OCI-LY7 (cell line): ENCODE results near the gene NINL. TPM values are rescaled to one million over a fixed set of nuclear protein-coding genes. Genes with fewer than 3 reads are reported as not detected.
A peak's percentile ranks its signal among the peaks of the same experiment; 100 is the strongest.

ENCODE experiments used
- BruUV-seq: library from RNA; stranded (reverse); fragments of 400-500 nt; replicated peaks from 2 replicates; lab custom pipeline; 2021; lab: Mats Ljungman, UMichigan
- CTCF ChIA-PET: fragments of 300-600 bp; sonication (Branson Sonifier 250); formaldehyde crosslinking; loops from one replicate; lab custom pipeline; 2022; ENCODE audit warnings: antibody characterized with exemption; ENCODE audit not compliant: unreplicated experiment; lab: Charles Lee
- POLR2A ChIA-PET: fragments of 300-600 bp; sonication (Branson Sonifier 250); formaldehyde crosslinking; loops from one replicate; lab custom pipeline; 2022; ENCODE audit warnings: antibody characterized with exemption; lab: Charles Lee
- DNase-seq: peaks from one replicate; pipeline ENCODE4 v3.0.0-alpha.2; 2015; ENCODE audit warnings: low spot score
- H2AFZ ChIP-seq: fragments of 200-600 bp; sonication (generic), shearing (Covaris generic); 2 replicates; pipeline ENCODE4 v1.6.1; 2014; ENCODE audit warnings: mild to moderate bottlenecking, antibody characterized with exemption, low read length, moderate library complexity
- H3K27ac ChIP-seq: fragments of 200-600 bp; sonication (generic); 2 replicates; pipeline ENCODE4 v1.5.1; 2014; ENCODE audit warnings: mixed run types, low read depth, mild to moderate bottlenecking, moderate library complexity, low read length, inconsistent platforms; ENCODE audit not compliant: poor library complexity, severe bottlenecking
- H3K36me3 ChIP-seq: fragments of 200-600 bp; sonication (generic); 2 replicates; pipeline ENCODE4 v1.6.1; 2014; ENCODE audit warnings: mild to moderate bottlenecking, antibody characterized with exemption, low read length, moderate library complexity, mixed read lengths; ENCODE audit not compliant: insufficient read depth
- H3K4me1 ChIP-seq: fragments of 200-600 bp; sonication (generic); 2 replicates; pipeline ENCODE4 v1.5.1; 2014; ENCODE audit warnings: mild to moderate bottlenecking, low read length; ENCODE audit not compliant: insufficient read depth, poor library complexity, severe bottlenecking
- H3K4me2 ChIP-seq: fragments of 200-600 bp; sonication (generic); 2 replicates; pipeline ENCODE4 v1.6.1; 2014; ENCODE audit warnings: mild to moderate bottlenecking, low read length
- H3K4me3 ChIP-seq: fragments of 200-600 bp; sonication (generic); 2 replicates; pipeline ENCODE4 v1.5.1; 2014; ENCODE audit warnings: mild to moderate bottlenecking, low read depth, low read length; ENCODE audit not compliant: poor library complexity, severe bottlenecking
- H3K79me2 ChIP-seq: fragments of 200-600 bp; sonication (generic); 2 replicates; pipeline ENCODE4 v1.6.1; 2016; ENCODE audit warnings: low read depth, mild to moderate bottlenecking, low read length, moderate library complexity, mixed read lengths; ENCODE audit not compliant: insufficient read depth
- H3K9me2 ChIP-seq: fragments of 200-600 bp; sonication (generic); 2 replicates; pipeline ENCODE4 v1.6.1; 2016; ENCODE audit warnings: mild to moderate bottlenecking, low read length, mixed read lengths; ENCODE audit not compliant: insufficient read depth
- H3K9me3 ChIP-seq: fragments of 200-600 bp; sonication (generic); 2 replicates; pipeline ENCODE4 v1.6.1; 2014; ENCODE audit warnings: mild to moderate bottlenecking, mixed run types, low read length, mixed read lengths
- H4K20me1 ChIP-seq: fragments of 200-600 bp; sonication (generic); 2 replicates; pipeline ENCODE4 v1.6.1; 2014; ENCODE audit warnings: mild to moderate bottlenecking, antibody characterized with exemption, low read length, moderate library complexity, mixed read lengths; ENCODE audit not compliant: insufficient read depth
- EZH2phosphoT487 ChIP-seq: fragments of 200-600 bp; sonication (generic); IDR thresholded peaks from 2 replicates; pipeline ENCODE4 v1.6.1; 2018; ENCODE audit warnings: low read depth, borderline replicate concordance, mild to moderate bottlenecking, mixed run types, antibody characterized with exemption, low read length, moderate library complexity, mixed read lengths
- intact Hi-C: fragments of 100-400 bp; cut with micrococcal nuclease; formaldehyde crosslinking; loops from one replicate; pipeline ENCODE4 v1.10.0; 2022; ENCODE audit not compliant: unreplicated experiment
- total RNA-seq, 2 experiments: library from RNA; depleted of rRNA in 1 of 2; stranded (reverse); fragments of >200 nt in 1 of 2; shearing (Covaris generic) in 1 of 2; gene quantifications; 2 replicates each; pipeline ENCODE4 v1.2.3, GENCODE V29; 2014 to 2022
- TF ChIP-seq, protein P1 (sequence below): fragments of 200-600 bp; sonication (generic); conservative IDR thresholded peaks from 2 replicates; pipeline ENCODE4 v1.5.1; 2014; ENCODE audit warnings: mild to moderate bottlenecking, antibody characterized with exemption, low read length, moderate library complexity, mixed read lengths

NINL gene
- total RNA-seq, 2 experiments from 2014 or later = 0.06 to 0.55 TPM

DNA sequence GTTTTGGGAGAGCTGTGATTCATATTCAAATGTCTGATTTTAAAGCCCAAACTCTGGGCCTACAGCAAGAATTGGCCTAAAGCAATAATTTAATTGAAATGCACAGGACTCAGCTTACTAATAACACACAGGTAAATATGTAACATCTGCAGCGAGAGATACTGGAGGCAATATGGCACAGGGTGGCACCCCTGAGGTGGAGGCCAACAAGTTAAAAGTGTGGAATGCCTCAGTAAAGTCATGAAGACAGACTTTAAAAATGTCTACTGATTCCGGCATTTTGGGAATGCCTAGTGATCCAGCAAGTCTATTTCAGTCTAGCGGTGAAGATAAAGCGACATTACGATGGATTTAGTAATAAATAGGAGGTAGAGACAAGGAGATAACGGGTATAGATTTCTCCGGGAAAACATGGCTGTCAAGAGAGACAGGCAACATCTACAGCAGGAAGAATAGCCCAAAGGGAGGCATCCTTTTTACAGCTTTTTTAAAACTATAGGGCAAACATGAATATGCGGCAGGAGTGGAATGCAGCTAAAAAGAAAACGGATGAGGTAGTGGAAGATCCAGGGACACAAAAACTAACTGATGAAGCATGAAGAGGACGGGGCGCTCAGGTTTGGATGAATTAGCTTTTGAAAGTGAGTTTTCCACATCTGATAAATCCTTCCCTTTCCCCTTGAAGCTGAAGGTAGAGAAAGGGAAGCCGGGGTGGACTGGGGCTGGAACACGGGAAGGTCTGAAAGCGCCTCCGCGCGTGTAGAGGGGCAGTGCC lies 37.3 kb upstream of the NINL start:
- peak overlapping the region; percentile 90 for H3K4me2 ChIP-seq
- intact Hi-C loops = loop anchor here (5.0 to 10.0 kb wide), 2 partner anchors 70 to 628 kb away; partner anchors contain the start of gene APMAP
- TF ChIP-seq, protein P1, sequence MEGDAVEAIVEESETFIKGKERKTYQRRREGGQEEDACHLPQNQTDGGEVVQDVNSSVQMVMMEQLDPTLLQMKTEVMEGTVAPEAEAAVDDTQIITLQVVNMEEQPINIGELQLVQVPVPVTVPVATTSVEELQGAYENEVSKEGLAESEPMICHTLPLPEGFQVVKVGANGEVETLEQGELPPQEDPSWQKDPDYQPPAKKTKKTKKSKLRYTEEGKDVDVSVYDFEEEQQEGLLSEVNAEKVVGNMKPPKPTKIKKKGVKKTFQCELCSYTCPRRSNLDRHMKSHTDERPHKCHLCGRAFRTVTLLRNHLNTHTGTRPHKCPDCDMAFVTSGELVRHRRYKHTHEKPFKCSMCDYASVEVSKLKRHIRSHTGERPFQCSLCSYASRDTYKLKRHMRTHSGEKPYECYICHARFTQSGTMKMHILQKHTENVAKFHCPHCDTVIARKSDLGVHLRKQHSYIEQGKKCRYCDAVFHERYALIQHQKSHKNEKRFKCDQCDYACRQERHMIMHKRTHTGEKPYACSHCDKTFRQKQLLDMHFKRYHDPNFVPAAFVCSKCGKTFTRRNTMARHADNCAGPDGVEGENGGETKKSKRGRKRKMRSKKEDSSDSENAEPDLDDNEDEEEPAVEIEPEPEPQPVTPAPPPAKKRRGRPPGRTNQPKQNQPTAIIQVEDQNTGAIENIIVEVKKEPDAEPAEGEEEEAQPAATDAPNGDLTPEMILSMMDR = no peak
- TF ChIP-seq EZH2phosphoT487 = no peak
- peak overlapping the region; percentile 81 for H3K4me3 ChIP-seq
- no peak overlapping the region for H3K27ac ChIP-seq
- no peaks in the 10 kb centered on the region for H4K20me1 ChIP-seq
- H3K9me3 ChIP-seq = no peaks in the 10 kb centered on the region
- ChIA-PET CTCF (no interaction called here), POLR2A (interaction anchor here (1.1 to 1.2 kb wide), 2 partner anchors 8 to 21 kb away, joined by 3 to 4 read pairs; no protein-coding TSS in a partner anchor)
- no peaks in the 10 kb centered on the region for H3K9me2 ChIP-seq
- no TSS peak for BruUV-seq
- peaks cover 14% of the 10 kb centered on the region for H3K4me1 ChIP-seq
- no peaks in the 10 kb centered on the region for H3K36me3 ChIP-seq
- H2AFZ ChIP-seq = peak overlapping the region; percentile 84; the same call in 1 of the 2 replicates
- H3K79me2 ChIP-seq = peaks cover 8% of the 10 kb centered on the region; the same call in 1 of the 2 replicates
- no peak for DNase-seq

DNA sequence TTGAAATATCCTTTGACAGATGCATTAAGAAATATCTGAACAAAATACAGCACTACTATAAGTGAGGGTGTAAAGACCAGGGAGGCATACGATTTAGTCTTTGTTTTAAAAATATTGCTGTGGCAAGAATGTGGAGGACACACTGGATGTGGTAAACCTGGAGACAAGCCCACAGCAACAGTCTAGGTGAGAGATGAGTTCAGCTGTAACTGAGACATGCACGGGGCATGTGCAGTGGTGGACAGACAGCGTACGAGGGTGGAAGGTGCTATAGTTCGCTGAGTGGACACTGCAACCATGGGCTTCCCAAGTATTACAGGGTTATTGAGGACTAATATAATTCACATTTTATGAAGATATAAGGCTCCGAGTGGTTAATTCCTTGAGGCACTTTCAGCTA lies 36.7 kb upstream of the NINL start:
- Histone ChIP-seq H3K36me3 (no peaks in the 10 kb centered on the region), H3K27ac (no peak overlapping the region), H2AFZ (no peak overlapping the region), H3K4me2 (peak overlapping the region; percentile 90; the same call in 1 of the 2 replicates), H3K9me3 (no peaks in the 10 kb centered on the region), H3K79me2 (peaks cover 8% of the 10 kb centered on the region; the same call in 1 of the 2 replicates), H3K9me2 (no peaks in the 10 kb centered on the region), H4K20me1 (no peaks in the 10 kb centered on the region), H3K4me3 (peak overlapping the region; percentile 81), H3K4me1 (peaks cover 14% of the 10 kb centered on the region)
- ChIA-PET CTCF (no interaction called here), POLR2A (interaction anchor here (1.1 kb wide), 1 partner anchor 8 kb away, joined by 4 read pairs; no protein-coding TSS in a partner anchor)
- TSS peak; percentile 50 for BruUV-seq
- intact Hi-C loops = loop anchor here (5.0 to 10.0 kb wide), 2 partner anchors 70 to 627 kb away; partner anchors contain the start of gene APMAP
- DNase-seq = no peak
- TF ChIP-seq, protein P1 = no peak
- no peak for TF ChIP-seq EZH2phosphoT487
